ENCODE measurements around the gene SAP130. TPM values are rescaled to one million over a fixed set of nuclear protein-coding genes. Genes with fewer than 3 reads are reported as not detected.
A peak's percentile ranks its signal among the peaks of the same experiment; 100 is the strongest.

The SAP130 gene
- total RNA-seq, 2 experiments from 2014 or later = 40.0 to 43.7 TPM

DNA sequence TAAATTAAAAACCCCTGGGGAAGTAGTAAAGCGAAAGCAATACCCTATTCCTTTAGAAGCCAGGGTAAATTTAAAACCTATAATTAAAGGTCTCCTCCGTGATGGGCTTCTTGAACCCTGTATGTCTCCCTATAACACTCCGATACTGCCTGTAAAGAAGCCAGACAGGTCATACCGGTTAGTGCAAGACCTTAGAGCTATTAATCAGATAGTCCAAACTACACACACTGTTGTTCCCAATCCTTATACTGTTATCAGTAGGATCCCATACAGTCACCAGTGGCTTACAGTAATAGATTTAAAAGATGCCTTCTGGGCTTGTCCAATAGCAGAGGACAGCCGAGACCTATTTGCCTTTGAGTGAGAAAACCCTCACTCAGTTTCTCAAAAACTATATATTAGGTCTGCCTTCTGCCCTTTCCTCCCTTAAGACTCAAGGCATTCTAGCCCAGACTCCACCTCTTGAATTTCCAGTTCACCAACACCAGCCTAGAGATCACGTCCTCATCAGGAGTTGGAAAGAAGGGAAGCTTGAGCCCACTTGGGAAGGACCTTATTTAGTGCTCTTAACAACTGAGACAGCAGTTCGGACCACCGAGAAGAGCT, 12.4 kb upstream of the SAP130 start:
- Mint-ChIP-seq H3K9me3 (ENCODE audit: low read depth) (peaks cover 20% of the 10 kb centered on the region), H3K4me1 (no peaks in the 10 kb centered on the region), H3K4me3 (no peak overlapping the region), H3K27ac (no peak overlapping the region), H3K36me3 (peaks cover 4% of the 10 kb centered on the region), H3K27me3 (peaks cover 8% of the 10 kb centered on the region)
- no peak for DNase-seq
- ATAC-seq = no peak
- CTCF ChIA-PET = no interaction called here

DNA sequence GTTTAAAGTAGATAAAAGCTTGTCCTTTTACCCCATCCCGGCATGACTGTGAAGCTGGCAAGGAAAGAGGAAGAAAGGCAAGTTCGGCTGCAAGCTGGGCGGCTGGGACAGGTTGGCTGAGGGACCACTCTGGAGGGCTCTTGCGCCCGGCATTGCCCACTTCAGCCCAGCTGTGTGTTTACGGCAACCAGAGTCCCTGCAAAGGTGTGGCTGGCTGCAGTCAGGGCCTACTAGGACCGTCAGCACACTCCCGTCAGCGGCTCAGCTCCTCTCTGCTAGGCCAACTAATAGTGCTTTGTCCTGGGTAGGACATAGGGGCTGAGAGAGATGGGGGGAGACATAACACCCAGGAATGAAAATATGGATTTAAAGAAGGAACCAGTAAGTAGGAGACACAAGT, 11.7 kb upstream of the SAP130 start:
- Mint-ChIP-seq H3K27ac (no peak overlapping the region), H3K36me3 (peaks cover 4% of the 10 kb centered on the region), H3K27me3 (peaks cover 8% of the 10 kb centered on the region), H3K4me3 (no peak overlapping the region), H3K9me3 (ENCODE audit: low read depth) (peaks cover 22% of the 10 kb centered on the region), H3K4me1 (no peaks in the 10 kb centered on the region)
- ATAC-seq (no peak), DNase-seq (no peak)
- CTCF ChIA-PET = interaction anchor here (1.1 kb wide), 1 partner anchor 10 kb away, joined by 3 read pairs; no protein-coding TSS in a partner anchor

DNA sequence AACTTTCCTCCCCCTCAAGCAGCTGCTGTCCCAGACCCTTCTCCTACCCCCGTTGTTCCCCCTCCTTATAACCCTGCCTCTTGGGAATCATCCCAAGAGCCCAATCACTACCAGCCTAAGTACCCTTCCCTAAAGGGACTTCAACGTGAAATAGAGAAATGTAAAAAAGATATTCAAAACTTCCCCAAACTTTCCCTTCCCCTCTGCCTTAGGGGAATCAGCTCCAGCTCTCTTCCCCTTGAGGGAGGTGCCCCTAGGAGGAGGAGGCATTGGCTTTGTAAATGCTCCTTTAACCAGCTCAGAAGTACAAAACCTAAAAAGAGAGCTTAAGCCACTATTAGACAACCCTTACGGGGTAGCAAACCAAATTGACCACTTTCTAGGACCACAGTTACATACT, 10.6 kb upstream of the SAP130 start:
- H3K9me3 Mint-ChIP-seq (ENCODE audit: low read depth) = peaks cover 22% of the 10 kb centered on the region
- DNase-seq (no peak), ATAC-seq (no peak)
- CTCF ChIA-PET = interaction anchor here (1.1 kb wide), 1 partner anchor 11 kb away, joined by 3 read pairs; no protein-coding TSS in a partner anchor
- H3K4me1 Mint-ChIP-seq = no peaks in the 10 kb centered on the region
- no peak overlapping the region for H3K27ac Mint-ChIP-seq
- peaks cover 8% of the 10 kb centered on the region for H3K27me3 Mint-ChIP-seq
- H3K36me3 Mint-ChIP-seq = peaks cover 4% of the 10 kb centered on the region
- H3K4me3 Mint-ChIP-seq = no peak overlapping the region

DNA sequence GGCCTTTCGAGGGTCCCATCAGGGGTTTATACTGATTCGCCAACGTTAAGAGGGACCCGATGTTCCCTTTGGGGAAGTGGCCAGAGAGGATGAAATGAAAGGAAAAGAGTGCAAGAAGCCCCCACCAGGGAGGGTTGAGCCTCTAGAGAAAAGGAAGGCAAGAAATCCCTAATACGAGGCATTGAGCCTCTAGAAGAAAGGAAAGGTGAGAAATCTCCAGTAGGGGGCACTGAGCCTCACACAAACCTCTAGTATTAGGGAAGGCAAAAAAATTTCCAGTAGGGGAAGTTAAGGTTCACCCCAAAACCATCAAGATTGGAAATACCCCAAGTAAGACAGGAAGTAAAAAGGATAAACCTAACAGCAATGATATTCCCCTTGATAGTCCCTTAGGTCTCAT, 9.8 kb upstream of the SAP130 start:
- Mint-ChIP-seq H3K27me3 (peaks cover 5% of the 10 kb centered on the region), H3K9me3 (ENCODE audit: low read depth) (peaks cover 21% of the 10 kb centered on the region), H3K4me1 (no peaks in the 10 kb centered on the region), H3K36me3 (peaks cover 4% of the 10 kb centered on the region), H3K4me3 (no peak overlapping the region), H3K27ac (no peak overlapping the region)
- no peak for DNase-seq
- CTCF ChIA-PET = no interaction called here
- no peak for ATAC-seq

DNA sequence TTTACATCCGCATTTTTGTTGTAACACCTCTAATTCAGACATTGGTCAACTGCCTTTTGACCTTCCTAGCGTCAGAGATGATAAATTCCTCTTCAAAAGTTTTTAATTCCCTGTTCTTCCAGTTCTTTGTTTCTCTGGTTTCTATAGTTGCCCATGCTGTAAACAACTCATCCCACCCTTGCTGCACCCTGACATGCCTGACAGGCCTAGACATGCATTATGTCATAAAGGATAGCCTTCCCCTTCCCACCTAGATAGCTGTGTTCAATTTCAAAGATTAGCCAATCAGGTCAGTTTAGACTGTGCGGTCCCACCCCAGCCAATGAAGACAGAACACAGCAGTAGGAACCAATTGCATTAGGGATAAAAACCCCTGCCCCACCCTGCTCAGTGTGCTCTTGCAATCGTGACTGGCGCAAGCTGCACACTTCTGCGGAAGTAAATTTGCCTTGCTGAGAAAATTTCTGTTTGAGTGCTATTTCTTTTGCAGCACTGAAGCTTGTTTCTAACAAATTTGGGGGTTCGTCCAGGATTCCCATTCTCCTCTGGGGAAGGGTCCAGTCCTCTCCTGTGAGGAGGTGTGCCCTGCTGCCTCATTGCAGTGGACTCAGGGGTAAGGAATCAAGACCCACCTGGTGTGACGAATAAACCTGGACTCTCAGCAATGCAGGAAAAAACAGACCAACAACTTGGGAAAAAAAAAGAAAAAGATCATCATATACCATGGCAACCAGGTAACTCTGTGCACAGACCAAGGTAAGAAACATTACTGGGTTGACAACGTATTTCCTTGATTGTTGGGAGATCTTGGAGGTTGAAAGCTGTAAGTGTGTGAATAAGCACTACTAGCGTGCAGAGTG, 9.1 kb upstream of the SAP130 start:
- H3K9me3 Mint-ChIP-seq (ENCODE audit: low read depth) = peaks cover 24% of the 10 kb centered on the region
- H3K4me1 Mint-ChIP-seq = no peaks in the 10 kb centered on the region
- H3K27me3 Mint-ChIP-seq = peaks cover 3% of the 10 kb centered on the region
- CTCF ChIA-PET = no interaction called here
- H3K27ac Mint-ChIP-seq = no peak overlapping the region
- ATAC-seq (no peak), DNase-seq (no peak)
- H3K4me3 Mint-ChIP-seq = no peak overlapping the region
- peaks cover 2% of the 10 kb centered on the region for H3K36me3 Mint-ChIP-seq

DNA sequence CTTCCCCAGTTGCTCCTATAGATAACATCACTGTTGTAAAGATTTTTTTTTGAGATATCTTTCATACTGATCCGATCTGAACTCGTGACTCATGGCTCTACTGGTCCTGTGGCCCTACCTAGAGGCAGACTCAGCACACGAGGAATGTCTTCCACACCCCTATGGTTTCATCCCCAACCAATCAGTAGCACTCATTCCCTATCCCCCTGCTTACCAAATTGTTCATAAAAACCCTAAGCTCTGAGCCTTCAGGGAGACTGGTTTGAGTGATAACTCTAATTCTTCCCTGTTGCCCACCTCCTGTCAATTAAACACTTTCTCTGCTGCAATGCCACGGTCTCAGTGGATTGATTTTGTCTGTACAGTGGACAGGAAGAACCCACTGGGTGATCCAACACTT, 4.2 kb upstream of the SAP130 start:
- Mint-ChIP-seq H3K36me3 (peaks cover 3% of the 10 kb centered on the region), H3K27ac (no peak overlapping the region), H3K9me3 (ENCODE audit: low read depth) (peaks cover 18% of the 10 kb centered on the region), H3K4me3 (no peak overlapping the region), H3K4me1 (peaks cover 8% of the 10 kb centered on the region), H3K27me3 (no peaks in the 10 kb centered on the region)
- ATAC-seq (no peak), DNase-seq (no peak)
- CTCF ChIA-PET = no interaction called here

DNA sequence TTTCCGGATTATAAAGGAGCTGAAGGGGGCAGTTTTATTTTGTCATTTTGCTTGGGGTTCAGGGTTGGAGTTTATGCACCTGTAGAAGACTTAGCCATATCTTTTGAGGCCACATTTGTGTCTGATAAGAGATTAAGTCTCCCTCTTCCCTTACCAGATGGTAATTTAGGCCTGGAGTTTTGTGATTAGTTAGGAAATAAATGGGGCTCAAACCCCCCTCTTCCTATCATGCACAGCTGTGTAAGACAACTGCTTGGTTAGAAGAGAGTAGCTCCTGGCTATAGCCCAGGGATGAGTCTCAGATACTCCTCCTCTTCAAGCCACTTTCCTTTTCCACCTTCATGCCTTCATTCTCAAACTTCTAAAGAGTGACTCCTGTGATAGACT, 802 bp upstream of the SAP130 start:
- H3K9me3 Mint-ChIP-seq (ENCODE audit: low read depth) = peaks cover 8% of the 10 kb centered on the region
- ATAC-seq (no peak), DNase-seq (no peak)
- peak overlapping the region; percentile 78 for H3K4me3 Mint-ChIP-seq
- H3K27ac Mint-ChIP-seq = peak overlapping the region; percentile 80
- CTCF ChIA-PET = interaction anchor here (1.1 kb wide), 1 partner anchor 13 kb away, joined by 3 read pairs; no protein-coding TSS in a partner anchor
- H3K27me3 Mint-ChIP-seq = no peaks in the 10 kb centered on the region
- H3K4me1 Mint-ChIP-seq = peaks cover 19% of the 10 kb centered on the region
- H3K36me3 Mint-ChIP-seq = peaks cover 3% of the 10 kb centered on the region

DNA sequence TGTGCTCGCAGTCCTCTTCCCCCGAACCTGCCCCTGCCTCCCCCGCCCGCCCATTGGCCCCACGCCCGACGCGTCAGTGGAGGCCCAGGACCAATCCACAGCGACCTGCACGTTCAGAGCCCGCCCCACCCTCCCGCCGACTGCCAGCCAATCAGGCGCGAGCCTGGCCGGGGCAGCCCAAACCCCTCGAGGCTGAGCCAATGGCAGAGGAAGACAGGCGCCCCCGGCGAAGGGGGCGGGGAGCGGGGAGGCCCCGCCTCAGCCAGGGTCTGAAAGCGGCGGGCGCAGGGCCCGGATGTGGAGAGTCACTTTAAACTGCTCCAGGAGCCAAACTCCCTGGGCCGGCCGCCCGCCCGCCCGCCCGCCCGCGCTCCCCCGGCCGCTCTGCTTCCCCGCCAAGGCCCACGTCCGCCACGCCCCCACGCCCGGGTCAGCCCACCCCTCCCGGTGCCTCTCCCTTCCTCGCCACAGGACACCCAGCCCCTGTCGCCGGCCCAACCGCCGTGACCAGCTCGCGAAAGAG, 520 bp downstream of the SAP130 start:
- Mint-ChIP-seq H3K27ac (peak overlapping the region; percentile 88), H3K4me3 (peak overlapping the region; percentile 94), H3K4me1 (peaks cover 19% of the 10 kb centered on the region), H3K36me3 (peaks cover 3% of the 10 kb centered on the region), H3K27me3 (no peaks in the 10 kb centered on the region), H3K9me3 (ENCODE audit: low read depth) (peaks cover 3% of the 10 kb centered on the region)
- CTCF ChIA-PET = interaction anchor here (1.0 kb wide), 1 partner anchor 63 kb away, joined by 3 read pairs; the partner anchor contains the start of gene UGGT1
- DNase-seq (peak; percentile 100), ATAC-seq (peak; percentile 85)

DNA sequence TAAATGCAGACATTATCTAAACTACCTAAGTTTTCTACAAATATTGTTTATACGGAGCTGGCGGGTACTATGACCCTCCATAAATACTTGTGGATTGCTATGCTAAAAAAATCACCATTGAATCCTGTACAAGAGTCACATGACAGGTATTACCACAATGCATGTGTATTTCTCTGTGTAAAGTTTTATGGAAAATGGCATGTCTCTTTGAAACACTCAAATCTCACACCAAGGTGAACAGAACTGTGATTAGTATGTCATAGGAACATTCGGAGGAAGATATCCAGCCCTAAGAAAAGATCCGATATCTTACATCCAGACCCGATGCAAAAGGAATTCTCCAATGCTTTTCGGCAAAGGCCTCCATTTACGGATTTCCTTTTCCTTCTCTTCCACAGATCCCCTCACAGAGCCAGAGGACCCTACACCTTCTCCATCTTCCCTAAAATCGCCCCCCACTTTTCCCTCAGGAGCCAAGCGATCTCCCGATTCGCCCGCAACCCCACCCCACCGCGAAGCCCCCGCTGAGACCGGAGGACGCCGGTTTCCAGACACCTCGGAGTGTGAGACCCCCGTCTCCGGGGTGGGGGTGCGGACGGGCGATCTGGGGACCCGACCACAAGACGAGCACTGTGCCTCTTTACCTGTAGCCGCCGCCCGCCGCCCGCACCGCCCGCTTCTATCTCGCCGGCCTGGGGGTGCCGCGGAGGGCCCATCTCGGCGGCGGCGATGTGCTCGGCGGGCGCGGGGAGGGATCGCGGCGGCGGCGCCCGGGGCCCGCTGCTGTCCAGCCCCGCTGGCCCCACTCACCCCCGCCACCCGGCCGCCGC, 1.2 kb downstream of the SAP130 start:
- CTCF ChIA-PET = no interaction called here
- DNase-seq (no peak), ATAC-seq (no peak)

DNA sequence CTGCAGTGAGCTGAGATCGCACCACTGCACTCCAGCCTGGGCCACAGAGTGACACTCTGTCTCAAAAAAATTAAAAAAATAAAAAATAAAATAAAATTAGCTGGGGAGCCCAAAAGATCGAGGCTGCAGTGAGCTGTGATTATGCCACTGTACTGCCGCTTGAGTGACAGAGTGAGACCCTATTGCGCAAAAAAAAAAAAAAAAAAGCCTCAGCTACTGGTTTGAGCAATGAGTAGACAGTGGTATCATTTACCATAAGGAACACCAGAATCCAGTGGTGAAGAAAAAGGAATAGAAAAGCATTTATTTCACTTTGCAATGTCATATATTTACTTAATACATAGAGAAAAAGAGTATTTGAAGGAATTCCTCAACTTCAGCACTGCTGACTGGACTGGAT, 3.0 kb downstream of the SAP130 start:
- H3K9me3 Mint-ChIP-seq (ENCODE audit: low read depth) = no peaks in the 10 kb centered on the region
- H3K27ac Mint-ChIP-seq = no peak overlapping the region
- H3K27me3 Mint-ChIP-seq = no peaks in the 10 kb centered on the region
- H3K36me3 Mint-ChIP-seq = peaks cover 11% of the 10 kb centered on the region
- DNase-seq (no peak), ATAC-seq (no peak)
- CTCF ChIA-PET = interaction anchor here (1.0 kb wide), 1 partner anchor 13 kb away, joined by 4 read pairs; no protein-coding TSS in a partner anchor
- H3K4me3 Mint-ChIP-seq = no peak overlapping the region
- peaks cover 19% of the 10 kb centered on the region for H3K4me1 Mint-ChIP-seq

More for the DNA sequence above, 1.2 kb downstream of the SAP130 start:
- H3K9me3 Mint-ChIP-seq (ENCODE audit: low read depth) = no peaks in the 10 kb centered on the region
- peak overlapping the region; percentile 88 for H3K27ac Mint-ChIP-seq
- H3K36me3 Mint-ChIP-seq = peaks cover 7% of the 10 kb centered on the region
- peaks cover 19% of the 10 kb centered on the region for H3K4me1 Mint-ChIP-seq
- H3K27me3 Mint-ChIP-seq = no peaks in the 10 kb centered on the region
- peak overlapping the region; percentile 94 for H3K4me3 Mint-ChIP-seq

DNA sequence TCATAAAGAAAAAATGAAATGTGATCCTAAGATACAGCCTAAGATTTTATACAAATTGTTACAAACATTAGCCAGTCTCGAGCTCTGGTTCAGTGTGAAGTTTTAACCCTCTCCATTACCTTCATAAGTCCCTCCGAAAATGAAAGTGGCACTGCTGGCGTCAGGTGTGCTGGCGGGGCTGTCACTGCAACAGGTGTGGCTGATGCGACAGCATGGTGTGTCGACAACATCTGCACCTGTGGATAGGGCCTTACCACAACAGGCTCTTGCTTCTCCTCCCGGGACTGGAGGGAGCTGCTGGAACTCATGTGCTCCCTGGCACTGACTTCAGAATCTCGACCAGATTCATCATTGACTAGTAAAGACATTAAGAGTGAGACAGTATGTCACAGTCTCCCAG, 10.3 kb downstream of the SAP130 start:
- CTCF ChIA-PET = interaction anchor here (0.7 kb wide), 1 partner anchor 86 kb away, joined by 3 read pairs; no protein-coding TSS in a partner anchor

DNA sequence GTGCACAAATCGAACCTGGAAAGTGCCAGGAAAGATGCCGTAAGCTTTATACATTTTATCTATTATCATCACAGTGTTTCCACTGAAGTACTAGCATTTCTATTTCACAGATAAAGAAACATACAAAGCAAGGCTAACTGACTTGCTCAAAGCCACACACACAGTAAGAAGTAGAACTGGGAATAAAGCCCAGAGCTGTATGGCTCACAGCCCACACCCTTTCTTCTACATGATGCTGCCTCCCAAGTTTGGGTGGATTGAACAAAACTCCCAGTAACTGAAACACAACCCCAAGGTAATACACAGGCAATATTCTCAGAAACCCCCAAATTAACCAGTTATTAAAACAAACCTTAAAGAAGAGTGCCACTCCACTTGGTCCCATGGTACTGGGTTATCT, 11.2 kb downstream of the SAP130 start:
- DNase-seq (no peak), ATAC-seq (no peak)
- H3K27ac Mint-ChIP-seq = no peak overlapping the region
- no peak overlapping the region for H3K4me3 Mint-ChIP-seq
- H3K27me3 Mint-ChIP-seq = no peaks in the 10 kb centered on the region
- H3K4me1 Mint-ChIP-seq = no peaks in the 10 kb centered on the region
- H3K36me3 Mint-ChIP-seq = peaks cover 34% of the 10 kb centered on the region
- H3K9me3 Mint-ChIP-seq (ENCODE audit: low read depth) = no peaks in the 10 kb centered on the region
- CTCF ChIA-PET = no interaction called here

More for the DNA sequence above, 10.3 kb downstream of the SAP130 start:
- no peaks in the 10 kb centered on the region for H3K9me3 Mint-ChIP-seq (ENCODE audit: low read depth)
- H3K27me3 Mint-ChIP-seq = no peaks in the 10 kb centered on the region
- H3K4me1 Mint-ChIP-seq = no peaks in the 10 kb centered on the region
- ATAC-seq (no peak), DNase-seq (no peak)
- H3K36me3 Mint-ChIP-seq = peaks cover 37% of the 10 kb centered on the region
- no peak overlapping the region for H3K27ac Mint-ChIP-seq
- no peak overlapping the region for H3K4me3 Mint-ChIP-seq

DNA sequence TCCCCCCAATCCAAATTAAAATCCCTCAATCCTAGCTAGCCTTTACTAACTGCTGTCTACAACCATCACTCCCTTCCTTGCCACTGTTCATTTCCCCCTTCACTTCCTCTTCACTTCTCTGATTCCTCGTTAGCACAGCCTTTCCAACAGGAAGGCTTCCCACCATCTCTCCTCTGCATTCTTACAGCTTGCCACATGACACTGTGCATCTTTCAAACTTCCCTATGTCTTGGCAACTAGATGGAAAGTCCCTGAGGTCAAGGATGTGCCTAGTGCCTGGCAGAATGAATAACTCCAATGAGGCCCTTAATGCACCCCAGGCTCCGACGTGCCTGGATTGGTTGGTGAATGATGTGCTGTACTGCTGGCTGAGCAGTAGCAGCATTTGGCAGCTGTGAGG, 15.2 kb downstream of the SAP130 start:
- Mint-ChIP-seq H3K9me3 (ENCODE audit: low read depth) (no peaks in the 10 kb centered on the region), H3K36me3 (peaks cover 56% of the 10 kb centered on the region), H3K4me3 (no peak overlapping the region), H3K27me3 (no peaks in the 10 kb centered on the region), H3K27ac (no peak overlapping the region), H3K4me1 (no peaks in the 10 kb centered on the region)
- ATAC-seq = no peak
- CTCF ChIA-PET = no interaction called here
- DNase-seq = no peak

Data from activated CD8-positive, alpha-beta memory T cell treated with anti-CD3 and anti-CD28 coated beads, Interleukin-2, amount 10 ng/mL, durations not matched to agents 7 days and 5 days (primary cell).